Spleen (tissue), 11 donors: ENCODE measurements around the gene DNAH14. TPM values are rescaled to one million over a fixed set of nuclear protein-coding genes. Genes with fewer than 3 reads are reported as not detected.
A peak's percentile ranks its signal among the peaks of the same experiment; 100 is the strongest.

Experiments
- DNase-seq: peaks from one replicate; pipeline ENCODE4 v3.0.0-alpha.2; 2020
- H3K27ac ChIP-seq, 8 donors: fragments of 200-600 bp; sonication (generic) in 7 of 8; 1 replicate in 4 of 8; 2 replicates in 4 of 8; pipeline versions ENCODE4 v1.5.0 to v1.8.0; 2016 to 2021; ENCODE audit warnings: inconsistent platforms in 4 of 8, mild to moderate bottlenecking in 4 of 8, moderate library complexity in 1 of 8
- H3K27me3 ChIP-seq, 7 donors: fragments of 200-600 bp; sonication (generic) in 6 of 7; replicated peaks in 1 of 7; 1 replicate in 4 of 7; 2 replicates in 3 of 7; pipeline versions ENCODE4 v1.5.0 to v1.8.0; 2016 to 2021; ENCODE audit warnings: inconsistent platforms in 3 of 7, mild to moderate bottlenecking in 1 of 7
- H3K36me3 ChIP-seq, 6 donors: fragments of 200-600 bp; sonication (generic) in 5 of 6; 1 replicate in 4 of 6; 2 replicates in 2 of 6; pipeline versions ENCODE4 v1.5.0 to v1.8.0; 2016 to 2021; ENCODE audit warnings: inconsistent platforms in 2 of 6
- H3K4me1 ChIP-seq, 6 donors: fragments of 200-600 bp; sonication (generic) in 5 of 6; 1 replicate in 3 of 6; 2 replicates in 3 of 6; pipeline versions ENCODE4 v1.5.0 to v1.8.0; 2016 to 2021; ENCODE audit warnings: inconsistent platforms in 3 of 6
- H3K4me3 ChIP-seq, 8 donors: fragments of 200-600 bp; sonication (generic) in 7 of 8; 1 replicate in 4 of 8; 2 replicates in 4 of 8; pipeline versions ENCODE4 v1.5.0 to v1.8.0; 2016 to 2021; ENCODE audit warnings: inconsistent platforms in 4 of 8, mild to moderate bottlenecking in 4 of 8, moderate library complexity in 2 of 8
- H3K9me3 ChIP-seq, 8 donors: fragments of 200-600 bp; sonication (generic) in 7 of 8; 1 replicate in 4 of 8; 2 replicates in 4 of 8; pipeline versions ENCODE4 v1.5.0 to v1.8.0; 2016 to 2021; ENCODE audit warnings: inconsistent platforms in 4 of 8
- CTCF ChIP-seq, 11 experiments: fragments of 200-600 bp in 7 of 11; fragments of 450-650 bp in 4 of 11; sonication (generic) in 4 of 11; IDR thresholded peaks in 8 of 11; conservative IDR thresholded peaks in 3 of 11; 1 replicate in 7 of 11; 2 replicates in 4 of 11; pipeline versions ENCODE4 v1.4.0 to v1.8.0; 2016 to 2021; ENCODE audit warnings: antibody characterized with exemption in 11 of 11, inconsistent platforms in 4 of 11, mild to moderate bottlenecking in 1 of 11
- POLR2A ChIP-seq, 3 donors: fragments of 450-650 bp; IDR thresholded peaks; one replicate each; pipeline ENCODE4 v1.5.1; 2017; ENCODE audit warnings: antibody characterized with exemption in 3 of 3, mild to moderate bottlenecking in 1 of 3
- POLR2AphosphoS5 ChIP-seq, 3 donors: sonication (generic); formaldehyde crosslinking; IDR thresholded peaks; one replicate each; pipeline ENCODE4 v1.5.1; 2017; ENCODE audit warnings: antibody characterized with exemption in 3 of 3
- WGBS, 5 donors: extraction: QIAGEN DNeasy Blood & Tissue Kit in 3 of 5; methylation state at CpG; one replicate each; pipeline versions ENCODE4 v1.1.5 to v1.1.7; 2013 to 2018; 5-methylcytosine and 5-hydroxymethylcytosine counted together
- intact Hi-C: fragments of 100-400 bp; cut with DNase I; formaldehyde crosslinking; loops from one replicate; pipeline ENCODE4 v1.15.0; 2023; ENCODE audit warnings: low total_unique reads
- polyA plus RNA-seq, 3 donors: library from polyadenylated mRNA; stranded (reverse); fragments of 200-250 nt; gene quantifications; one replicate each; pipeline ENCODE4 v1.2.1, GENCODE V29; 2013
- total RNA-seq, 7 donors: library from RNA; depleted of rRNA in 3 of 7; stranded (reverse); fragments of >200 nt in 3 of 7; fragmentation: NEBNext Ultra II Directional in 4 of 7; extraction: Animal tissue kit (Norgen Biotek cat#: 25700) in 4 of 7; gene quantifications; one replicate each; pipeline versions ENCODE4 v1.1.0 to v1.2.1, GENCODE V29; 2016 to 2021
- donor health status: healthy with polysubstance abuse.
- donor health status: DM: no; HTN: no; CAD: no; lungs with moderate emphysema.
- donor health status: DM: no; HTN: no; CAD: no.
- donor health status: Bipolar disorder and iron deficiency.
- donor health status: healthy.
- donor health status: DM: no; HTN: no; CAD: no.
- donor health status: DM: yes; HTN: yes; CAD: no.

DNAH14 gene
- total and polyA plus RNA-seq, 10 donors = 0.70 to 6.4 (median 4.8) TPM

DNA sequence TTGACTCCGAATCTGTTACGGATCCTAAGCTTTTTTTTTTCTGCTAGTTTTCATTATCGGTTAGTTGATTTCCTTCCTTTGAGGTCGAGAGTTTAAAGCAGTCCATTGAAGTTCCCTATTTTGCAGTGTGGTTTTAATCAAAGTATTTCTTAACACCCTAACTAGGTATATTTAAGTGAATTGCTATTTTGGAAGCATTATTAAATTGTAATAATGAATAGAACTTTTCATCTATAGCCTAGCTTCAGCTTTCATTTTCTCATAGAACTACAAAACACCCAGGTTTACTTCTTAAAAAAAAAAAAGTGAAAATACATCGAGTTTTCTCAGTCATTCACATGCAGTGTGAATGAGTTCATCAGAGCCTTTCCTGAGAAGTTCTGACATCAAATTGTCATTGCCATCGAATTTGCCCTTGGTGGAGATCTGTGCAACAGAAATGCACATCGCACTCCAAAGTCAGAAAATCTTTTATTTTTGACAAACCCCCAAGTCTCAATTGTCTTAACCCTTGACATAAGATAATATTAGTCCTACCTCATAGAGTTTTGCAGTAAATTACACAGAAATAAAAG is 499.5 kb downstream of the DNAH14 start:
- H3K36me3 ChIP-seq = no peaks in the 10 kb centered on the region
- H3K27me3 ChIP-seq = no peaks in the 10 kb centered on the region
- WGBS, 5 donors = 9 to 15% (median 9%) methylated on average over 7 of the region's 7 CpGs
- intact Hi-C loops = no loop called here
- no peak for DNase-seq
- peaks cover 12 to 52% (median 36%) of the 10 kb centered on the region in 6 donors for H3K4me1 ChIP-seq
- peak overlapping the region; percentile 75 to 99 (median 91) for H3K4me3 ChIP-seq
- H3K27ac ChIP-seq = peak overlapping the region; percentile 93 to 99 (median 96)
- peaks cover 0 to 5% (median 0%) of the 10 kb centered on the region in 8 donors for H3K9me3 ChIP-seq
- TF ChIP-seq POLR2A (IDR thresholded peaks at IDR 0.05) = no peak
- TF ChIP-seq POLR2AphosphoS5 (IDR thresholded peaks at IDR 0.05) = no peak
- TF ChIP-seq CTCF (IDR thresholded peaks at IDR 0.05 in 8 of 11, conservative IDR thresholded peaks at IDR 0.05 in 3 of 11) = no peak

DNA sequence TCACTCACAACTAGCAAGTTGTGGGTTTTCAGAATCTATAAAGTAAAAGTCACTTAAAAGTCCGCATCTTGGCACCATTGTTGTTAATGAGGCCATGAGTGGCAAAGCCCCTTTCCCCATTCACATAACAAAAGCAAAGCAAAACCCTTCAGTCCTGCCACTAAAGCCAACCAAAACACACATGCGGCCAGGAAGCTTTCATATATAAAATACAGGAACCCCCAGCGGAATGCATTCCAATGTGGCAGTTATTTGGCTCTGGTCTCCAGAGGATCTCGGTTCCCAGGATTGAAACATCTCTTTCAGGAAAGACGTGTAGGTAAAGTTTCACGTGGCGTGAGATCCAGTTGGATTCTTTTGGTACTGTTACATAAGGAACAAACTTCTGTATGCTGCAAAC is 500.8 kb downstream of the DNAH14 start:
- intact Hi-C loops = no loop called here
- DNase-seq = no peak
- H3K9me3 ChIP-seq = peaks cover 0 to 5% (median 0%) of the 10 kb centered on the region in 8 donors
- H3K4me1 ChIP-seq = peaks cover 12 to 44% (median 23%) of the 10 kb centered on the region in 6 donors
- no peak overlapping the region for H3K4me3 ChIP-seq
- TF ChIP-seq CTCF (IDR thresholded peaks at IDR 0.05 in 8 of 11, conservative IDR thresholded peaks at IDR 0.05 in 3 of 11) (no peak), POLR2A (IDR thresholded peaks at IDR 0.05) (no peak), POLR2AphosphoS5 (IDR thresholded peaks at IDR 0.05) (no peak)
- 82 to 95% (median 90%) methylated on average over 7 of the region's 7 CpGs for WGBS, 5 donors
- H3K27ac ChIP-seq = no peak overlapping the region
- no peaks in the 10 kb centered on the region for H3K36me3 ChIP-seq
- H3K27me3 ChIP-seq = no peaks in the 10 kb centered on the region

DNA sequence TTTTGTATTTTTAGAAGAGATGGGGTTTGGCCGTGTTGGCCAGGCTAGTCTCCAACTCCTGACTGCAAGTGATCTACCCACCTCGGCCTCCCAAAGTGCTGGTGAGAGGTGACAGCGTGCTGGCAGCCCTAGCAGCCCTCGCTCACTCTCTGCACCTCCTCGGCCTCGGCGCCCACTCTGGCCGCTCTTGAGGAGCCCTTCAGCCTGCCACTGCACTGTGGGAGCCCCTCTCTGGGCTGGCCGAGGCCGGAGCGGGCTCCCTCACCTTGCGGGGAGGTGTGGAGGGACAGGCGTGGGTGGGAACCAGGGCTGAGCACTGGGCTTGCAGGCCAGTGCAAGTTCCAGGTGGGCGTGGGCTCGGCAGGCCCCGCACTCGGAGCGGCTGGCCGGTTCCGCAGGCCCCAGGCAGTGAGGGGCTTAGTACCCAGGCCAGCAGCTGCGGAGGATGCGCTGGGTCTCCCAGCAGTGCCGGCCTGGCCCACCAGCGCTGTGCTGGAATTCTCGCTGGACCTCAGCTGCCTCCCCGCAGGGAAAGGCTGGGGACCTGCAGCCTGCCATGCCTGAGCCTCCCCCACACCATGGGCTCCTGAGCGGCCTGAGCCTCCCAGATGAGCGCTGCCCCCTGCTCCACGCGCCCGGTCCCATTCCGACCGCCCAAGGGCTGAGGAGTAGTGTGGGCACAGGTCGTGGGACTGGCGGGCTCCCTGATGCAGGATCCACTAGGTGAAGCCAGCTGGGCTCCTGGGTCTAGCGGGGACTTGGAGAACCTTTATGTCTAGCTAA is 501.8 kb downstream of the DNAH14 start:
- 94 to 97% (median 94%) methylated on average over 16 to 36 of the region's 36 CpGs for WGBS, 5 donors
- no peak overlapping the region for H3K4me3 ChIP-seq
- no peak for DNase-seq

More for the DNA sequence above, 501.8 kb downstream of the DNAH14 start:
- peaks cover 3 to 42% (median 14%) of the 10 kb centered on the region in 6 donors for H3K4me1 ChIP-seq
- TF ChIP-seq CTCF (IDR thresholded peaks at IDR 0.05 in 8 of 11, conservative IDR thresholded peaks at IDR 0.05 in 3 of 11) = no peak
- TF ChIP-seq POLR2A (IDR thresholded peaks at IDR 0.05) = no peak
- no peak for TF ChIP-seq POLR2AphosphoS5 (IDR thresholded peaks at IDR 0.05)
- no peaks in the 10 kb centered on the region for H3K27me3 ChIP-seq
- intact Hi-C loops = no loop called here
- no peak overlapping the region for H3K27ac ChIP-seq
- no peaks in the 10 kb centered on the region for H3K36me3 ChIP-seq
- peaks cover 0 to 5% (median 0%) of the 10 kb centered on the region in 8 donors for H3K9me3 ChIP-seq
